HFF-Myc (cell line): Measurements from ENCODE around the gene PARD3B.

Experiments
- DNase-seq: peaks from one replicate; pipeline ENCODE4 v3.0.0-alpha.2; 2011; ENCODE audit warnings: low read depth; ENCODE audit errors: extremely low read depth
- H3K4me3 ChIP-seq: replicated peaks from 2 replicates; pipeline ENCODE4 v1.5.1; 2011; ENCODE audit warnings: low read depth, mild to moderate bottlenecking, control low read depth, low read length
- TF ChIP-seq, protein P1 (sequence below): IDR thresholded peaks from 2 replicates; pipeline ENCODE4 v1.5.1; 2012; ENCODE audit warnings: mild to moderate bottlenecking, low read depth, low read length, control low read depth; ENCODE audit errors: missing control alignments

PARD3B gene

DNA sequence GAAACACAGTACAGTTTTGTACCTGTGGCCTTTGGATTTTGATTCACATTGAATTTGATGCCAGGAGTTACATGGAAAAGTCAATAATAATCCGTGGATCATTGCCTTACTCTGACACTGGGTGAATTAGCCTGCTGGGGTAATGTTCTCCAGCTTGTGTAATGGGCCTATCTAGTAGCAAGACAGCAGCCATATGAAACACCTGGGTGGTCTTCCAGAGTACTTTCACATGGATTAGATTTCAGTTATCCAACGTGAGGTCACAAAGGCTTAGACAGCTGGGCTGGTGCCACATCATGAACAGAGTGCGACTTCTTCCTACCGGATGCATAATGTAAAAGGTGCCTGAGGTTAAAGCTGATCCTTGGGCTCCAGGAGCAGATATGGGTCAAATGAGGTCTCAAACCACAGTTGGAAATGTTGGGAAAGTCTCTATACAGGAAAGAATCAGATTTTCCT, 486.8 kb downstream of the PARD3B start:
- DNase-seq = no peak
- H3K4me3 ChIP-seq = no peak overlapping the region
- TF ChIP-seq, protein P1, sequence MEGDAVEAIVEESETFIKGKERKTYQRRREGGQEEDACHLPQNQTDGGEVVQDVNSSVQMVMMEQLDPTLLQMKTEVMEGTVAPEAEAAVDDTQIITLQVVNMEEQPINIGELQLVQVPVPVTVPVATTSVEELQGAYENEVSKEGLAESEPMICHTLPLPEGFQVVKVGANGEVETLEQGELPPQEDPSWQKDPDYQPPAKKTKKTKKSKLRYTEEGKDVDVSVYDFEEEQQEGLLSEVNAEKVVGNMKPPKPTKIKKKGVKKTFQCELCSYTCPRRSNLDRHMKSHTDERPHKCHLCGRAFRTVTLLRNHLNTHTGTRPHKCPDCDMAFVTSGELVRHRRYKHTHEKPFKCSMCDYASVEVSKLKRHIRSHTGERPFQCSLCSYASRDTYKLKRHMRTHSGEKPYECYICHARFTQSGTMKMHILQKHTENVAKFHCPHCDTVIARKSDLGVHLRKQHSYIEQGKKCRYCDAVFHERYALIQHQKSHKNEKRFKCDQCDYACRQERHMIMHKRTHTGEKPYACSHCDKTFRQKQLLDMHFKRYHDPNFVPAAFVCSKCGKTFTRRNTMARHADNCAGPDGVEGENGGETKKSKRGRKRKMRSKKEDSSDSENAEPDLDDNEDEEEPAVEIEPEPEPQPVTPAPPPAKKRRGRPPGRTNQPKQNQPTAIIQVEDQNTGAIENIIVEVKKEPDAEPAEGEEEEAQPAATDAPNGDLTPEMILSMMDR = no peak

DNA sequence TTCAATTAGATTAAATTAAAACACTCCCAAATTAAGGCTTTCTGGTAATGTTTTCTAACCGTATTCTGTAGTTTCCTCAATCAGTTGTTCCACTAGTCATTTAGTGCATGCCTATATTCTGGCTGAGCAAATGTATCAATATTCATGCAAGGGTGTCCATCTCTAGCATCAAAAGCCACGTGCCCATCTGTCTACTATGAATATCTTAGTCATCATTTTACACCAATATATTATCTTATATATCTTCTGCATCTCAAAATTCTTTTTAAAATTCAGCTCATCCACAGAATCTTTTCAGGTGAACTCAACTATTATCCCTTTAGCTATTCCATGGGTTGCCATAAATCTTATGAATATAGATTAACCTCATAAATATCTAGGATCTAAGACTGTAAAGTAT, 488.2 kb downstream of the PARD3B start:
- no peak for DNase-seq
- TF ChIP-seq, protein P1 = no peak
- H3K4me3 ChIP-seq = no peak overlapping the region

- no peak for DNase-seq
- H3K4me3 ChIP-seq = no peak overlapping the region
- TF ChIP-seq, protein P1 = no peak
Observed at GRCh38 chr2:205034034-205034433, 488.8 kb downstream of the PARD3B start.

- no peak for DNase-seq
- TF ChIP-seq, protein P1 = no peak
- H3K4me3 ChIP-seq = no peak overlapping the region
Observed at GRCh38 chr2:205040323-205040722, 495.0 kb downstream of the PARD3B start.

GRCh38 chr2:205041472-205042130, 496.3 kb downstream of the PARD3B start:
- TF ChIP-seq, protein P1 = no peak
- no peak for DNase-seq
- H3K4me3 ChIP-seq = no peak overlapping the region

GRCh38 chr2:205043285-205043684, 498.0 kb downstream of the PARD3B start:
- H3K4me3 ChIP-seq = no peak overlapping the region
- DNase-seq = no peak
- TF ChIP-seq, protein P1 = no peak

DNA sequence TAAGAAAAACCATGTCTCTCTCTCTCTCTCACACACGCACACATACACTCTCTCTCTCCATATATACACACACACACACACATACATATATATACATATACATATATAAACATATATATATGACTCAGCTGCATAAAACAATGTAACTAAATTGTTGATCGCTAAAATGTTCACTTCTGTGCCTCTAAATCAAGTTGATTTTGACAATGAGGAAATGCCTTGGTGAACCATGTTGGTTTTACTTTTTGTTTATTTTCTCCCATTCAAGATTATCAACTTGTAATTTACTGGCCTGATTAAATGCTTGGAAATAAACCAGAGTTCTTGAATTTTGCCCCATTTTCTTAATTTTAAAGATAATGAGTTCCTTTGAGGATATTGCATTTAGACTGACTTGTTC, 500.4 kb downstream of the PARD3B start:
- no peak overlapping the region for H3K4me3 ChIP-seq
- no peak for DNase-seq
- TF ChIP-seq, protein P1 = no peak
